Chondrocyte (in vitro differentiated cells): ENCODE measurements around the gene RRP1. TPM values are rescaled to one million over a fixed set of nuclear protein-coding genes. Genes with fewer than 3 reads are reported as not detected.
A peak's percentile ranks its signal among the peaks of the same experiment; 100 is the strongest.

Experiments
- DNase-seq: peaks from one replicate; pipeline ENCODE4 v3.0.0; 2021; ENCODE audit warnings: mixed read lengths, low spot score
- H3K27ac Mint-ChIP-seq: one replicate; pipeline ENCODE4 v1.8.0; 2021; ENCODE audit warnings: mild to moderate bottlenecking, moderate library complexity, mixed read lengths; ENCODE audit not compliant: unreplicated experiment
- H3K27me3 Mint-ChIP-seq: 2 replicates; pipeline ENCODE4 v1.8.0; 2021; ENCODE audit warnings: low read depth, mixed read lengths
- H3K36me3 Mint-ChIP-seq: 2 replicates; pipeline ENCODE4 v1.8.0; 2021; ENCODE audit warnings: low read depth, mixed read lengths
- H3K4me1 Mint-ChIP-seq: 2 replicates; pipeline ENCODE4 v1.8.0; 2021; ENCODE audit warnings: low read depth, mild to moderate bottlenecking, mixed read lengths
- H3K4me3 Mint-ChIP-seq: one replicate; pipeline ENCODE4 v1.8.0; 2021; ENCODE audit warnings: mild to moderate bottlenecking, moderate library complexity, mixed read lengths; ENCODE audit not compliant: unreplicated experiment
- H3K9me3 Mint-ChIP-seq: 2 replicates; pipeline ENCODE4 v1.8.0; 2021; ENCODE audit warnings: low read depth, mixed read lengths
- total RNA-seq: library from RNA; stranded (reverse); gene quantifications from 3 replicates; pipeline ENCODE4 v1.2.1, GENCODE V29; 2021
- TF ChIP-seq, protein P1 (sequence below): fragments of 200-600 bp; sonication (generic); IDR thresholded peaks from 2 replicates; pipeline ENCODE4 v1.5.0; 2021; ENCODE audit warnings: antibody characterized with exemption, mild to moderate bottlenecking, moderate library complexity

RRP1 gene
- total RNA-seq, 1 donor from 2014 or later: 19.2 TPM

- Mint-ChIP-seq H3K27me3 (no peaks in the 10 kb centered on the region), H3K9me3 (no peaks in the 10 kb centered on the region), H3K4me1 (peaks cover 18% of the 10 kb centered on the region), H3K4me3 (no peak overlapping the region), H3K27ac (no peak overlapping the region), H3K36me3 (peaks cover 27% of the 10 kb centered on the region)
- TF ChIP-seq, protein P1, sequence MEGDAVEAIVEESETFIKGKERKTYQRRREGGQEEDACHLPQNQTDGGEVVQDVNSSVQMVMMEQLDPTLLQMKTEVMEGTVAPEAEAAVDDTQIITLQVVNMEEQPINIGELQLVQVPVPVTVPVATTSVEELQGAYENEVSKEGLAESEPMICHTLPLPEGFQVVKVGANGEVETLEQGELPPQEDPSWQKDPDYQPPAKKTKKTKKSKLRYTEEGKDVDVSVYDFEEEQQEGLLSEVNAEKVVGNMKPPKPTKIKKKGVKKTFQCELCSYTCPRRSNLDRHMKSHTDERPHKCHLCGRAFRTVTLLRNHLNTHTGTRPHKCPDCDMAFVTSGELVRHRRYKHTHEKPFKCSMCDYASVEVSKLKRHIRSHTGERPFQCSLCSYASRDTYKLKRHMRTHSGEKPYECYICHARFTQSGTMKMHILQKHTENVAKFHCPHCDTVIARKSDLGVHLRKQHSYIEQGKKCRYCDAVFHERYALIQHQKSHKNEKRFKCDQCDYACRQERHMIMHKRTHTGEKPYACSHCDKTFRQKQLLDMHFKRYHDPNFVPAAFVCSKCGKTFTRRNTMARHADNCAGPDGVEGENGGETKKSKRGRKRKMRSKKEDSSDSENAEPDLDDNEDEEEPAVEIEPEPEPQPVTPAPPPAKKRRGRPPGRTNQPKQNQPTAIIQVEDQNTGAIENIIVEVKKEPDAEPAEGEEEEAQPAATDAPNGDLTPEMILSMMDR: no peak
- no peak for DNase-seq
Observed at GRCh38 chr21:43755820-43756594, 33.4 kb upstream of the RRP1 start.

DNA sequence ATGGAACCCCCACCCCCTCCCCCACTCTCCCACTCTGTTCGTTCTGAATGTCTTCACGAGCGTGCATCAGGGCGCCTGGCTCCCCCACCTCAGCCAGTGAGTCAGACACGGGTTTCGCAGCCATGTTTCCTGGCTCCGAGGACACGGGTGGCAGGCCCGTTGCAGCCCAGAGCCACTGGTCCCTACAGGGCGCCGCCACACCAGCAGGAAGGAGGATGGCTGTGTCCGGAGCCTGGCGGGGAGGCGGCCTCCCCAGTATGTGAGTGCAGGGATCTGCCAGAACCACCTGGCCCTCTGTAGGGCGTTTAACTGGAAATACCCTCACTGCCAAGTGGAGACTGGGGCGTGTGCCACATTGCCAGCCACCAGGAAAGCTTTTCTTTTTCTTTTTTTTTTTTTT, 31.8 kb upstream of the RRP1 start:
- no peaks in the 10 kb centered on the region for H3K9me3 Mint-ChIP-seq
- H3K36me3 Mint-ChIP-seq: peaks cover 29% of the 10 kb centered on the region
- TF ChIP-seq, protein P1: no peak
- no peak for DNase-seq
- H3K27me3 Mint-ChIP-seq: no peaks in the 10 kb centered on the region
- peaks cover 18% of the 10 kb centered on the region for H3K4me1 Mint-ChIP-seq
- peak overlapping the region; percentile 24 for H3K4me3 Mint-ChIP-seq
- peak overlapping the region; percentile 84 for H3K27ac Mint-ChIP-seq

DNA sequence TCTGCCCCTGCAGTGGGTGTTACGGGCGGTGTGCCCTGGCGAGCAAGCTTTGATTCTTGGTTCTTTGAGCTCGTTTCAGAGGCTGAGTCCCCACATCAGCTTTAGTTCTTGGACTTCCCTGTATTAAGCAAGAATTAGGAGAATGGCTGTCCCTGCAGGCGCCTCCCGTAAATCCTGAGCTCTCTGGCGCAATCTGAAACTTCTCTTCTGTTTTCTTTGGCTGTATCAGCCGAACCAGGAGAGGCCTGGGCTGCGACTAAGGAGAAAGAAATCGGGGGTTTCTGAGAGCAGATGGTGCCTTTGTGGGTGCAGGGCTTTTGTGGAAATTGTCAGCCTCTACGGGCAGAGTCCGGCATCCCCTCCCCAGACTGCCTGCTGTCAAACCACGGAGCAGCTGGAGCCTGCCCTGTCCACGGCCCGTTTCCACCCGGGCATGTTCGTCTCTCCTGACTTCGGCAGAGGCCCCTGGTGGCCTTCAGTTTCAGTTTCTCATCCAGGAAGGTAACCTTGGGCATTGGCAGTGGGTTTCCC, 31.2 kb upstream of the RRP1 start:
- peak overlapping the region; percentile 24 for H3K4me3 Mint-ChIP-seq
- peaks cover 26% of the 10 kb centered on the region for H3K36me3 Mint-ChIP-seq
- H3K9me3 Mint-ChIP-seq: no peaks in the 10 kb centered on the region
- H3K4me1 Mint-ChIP-seq: peaks cover 18% of the 10 kb centered on the region
- H3K27me3 Mint-ChIP-seq: no peaks in the 10 kb centered on the region
- peak overlapping the region; percentile 84 for H3K27ac Mint-ChIP-seq
- TF ChIP-seq, protein P1: no peak
- no peak for DNase-seq

GRCh38 chr21:43758811-43759210, 30.6 kb upstream of the RRP1 start:
- Mint-ChIP-seq H3K36me3 (peaks cover 23% of the 10 kb centered on the region), H3K27ac (no peak overlapping the region), H3K4me3 (no peak overlapping the region), H3K27me3 (no peaks in the 10 kb centered on the region), H3K4me1 (peaks cover 18% of the 10 kb centered on the region), H3K9me3 (no peaks in the 10 kb centered on the region)
- no peak for DNase-seq
- TF ChIP-seq, protein P1: no peak

GRCh38 chr21:43759651-43760050, 29.7 kb upstream of the RRP1 start:
- Mint-ChIP-seq H3K27me3 (no peaks in the 10 kb centered on the region), H3K4me1 (peaks cover 15% of the 10 kb centered on the region), H3K4me3 (no peak overlapping the region), H3K27ac (no peak overlapping the region), H3K9me3 (no peaks in the 10 kb centered on the region), H3K36me3 (peaks cover 18% of the 10 kb centered on the region)
- TF ChIP-seq, protein P1: no peak
- DNase-seq: no peak
